CD4-positive, alpha-beta T cell (primary cell): ENCODE measurements around the gene ABHD14A. TPM values are rescaled to one million over a fixed set of nuclear protein-coding genes. Genes with fewer than 3 reads are reported as not detected.

Experiments
- ATAC-seq: fragments of 200-7000 bp; cut with Tn5 transposase; one replicate; pipeline ENCODE4 v1.10.0; 2022; ENCODE audit warnings: mild to moderate bottlenecking; ENCODE audit not compliant: poor library complexity
- CTCF ChIA-PET: fragments of 350-600 bp; sonication (Branson Sonifier 250); formaldehyde crosslinking; loops from one replicate; lab custom pipeline; 2021; ENCODE audit warnings: antibody characterized with exemption, inconsistent platforms; lab: Charles Lee
- POLR2A ChIA-PET: fragments of 350-600 bp; sonication (Branson Sonifier 250); formaldehyde crosslinking; loops from one replicate; lab custom pipeline; 2021; ENCODE audit warnings: antibody characterized with exemption, inconsistent platforms; lab: Charles Lee
- DNase-seq, 14 experiments: peaks; one replicate each; pipeline ENCODE4 v3.0.0-alpha.2; 2013 to 2020; ENCODE audit warnings: mixed read lengths in 2 of 14
- H3K27ac ChIP-seq, 2 donors: one replicate each; pipeline versions ENCODE4 v1.5.1 to v1.7.0; 2013; ENCODE audit warnings: low read length in 2 of 2, low read depth in 1 of 2, mild to moderate bottlenecking in 1 of 2
- H3K27me3 ChIP-seq, 2 experiments: 1 replicate in 1 of 2; 2 replicates in 1 of 2; pipeline versions ENCODE4 v1.6.1 to v1.7.0; 2013; ENCODE audit warnings: low read length in 2 of 2, control low read depth in 1 of 2, mild to moderate bottlenecking in 1 of 2, moderate library complexity in 1 of 2; ENCODE audit not compliant: insufficient read depth in 2 of 2, control insufficient read depth in 1 of 2
- H3K36me3 ChIP-seq: one replicate; pipeline ENCODE4 v1.6.1; 2013; ENCODE audit warnings: low read length, control low read depth; ENCODE audit not compliant: insufficient read depth
- H3K4me1 ChIP-seq: one replicate; pipeline ENCODE4 v1.6.1; 2013; ENCODE audit warnings: low read length, control low read depth; ENCODE audit not compliant: insufficient read depth
- H3K4me3 ChIP-seq: one replicate; pipeline ENCODE4 v1.5.1; 2013; ENCODE audit warnings: mild to moderate bottlenecking, low read length, moderate library complexity
- H3K9me3 ChIP-seq, 2 experiments: 1 replicate in 1 of 2; 2 replicates in 1 of 2; pipeline versions ENCODE4 v1.6.1 to v1.7.0; 2013; ENCODE audit warnings: low read length in 2 of 2, mild to moderate bottlenecking in 2 of 2, control low read depth in 1 of 2, moderate library complexity in 1 of 2; ENCODE audit not compliant: control insufficient read depth in 1 of 2, insufficient read depth in 1 of 2
- H3K27ac Mint-ChIP-seq: one replicate; pipeline ENCODE4 v1.8.0; 2020; ENCODE audit warnings: mixed read lengths
- H3K27me3 Mint-ChIP-seq: one replicate; pipeline ENCODE4 v1.8.0; 2021; ENCODE audit warnings: mixed read lengths
- H3K36me3 Mint-ChIP-seq: one replicate; pipeline ENCODE4 v1.8.0; 2021; ENCODE audit warnings: low read depth, mixed read lengths
- H3K4me1 Mint-ChIP-seq: one replicate; pipeline ENCODE4 v1.8.0; 2021; ENCODE audit warnings: low read depth, mixed read lengths
- H3K4me3 Mint-ChIP-seq: one replicate; pipeline ENCODE4 v1.8.0; 2020; ENCODE audit warnings: mild to moderate bottlenecking, mixed read lengths
- H3K9me3 Mint-ChIP-seq: one replicate; pipeline ENCODE4 v1.8.0; 2020; ENCODE audit warnings: mixed read lengths
- CTCF ChIP-seq: fragments of 200-600 bp; IDR thresholded peaks from one replicate; pipeline ENCODE4 v1.8.0; 2022; ENCODE audit warnings: antibody characterized with exemption, mild to moderate bottlenecking
- intact Hi-C, 2 experiments: fragments of 100-400 bp; cut with DNase I in 1 of 2; cut with micrococcal nuclease in 1 of 2; formaldehyde crosslinking; loops; one replicate each; pipeline versions ENCODE4 v1.15.1 to v1.9.0; 2023 to 2025; cut with DNase I, micrococcal nuclease
- total RNA-seq, 174 experiments: library from RNA in 2 of 174; stranded (reverse) in 2 of 174; gene quantifications; one replicate each; pipeline ENCODE4 v1.2.3 and lab custom pipeline; 2021 to 2026

ABHD14A gene
- total RNA-seq, 2 experiments from 2014 or later, result 9.5 to 10.6 TPM

GRCh38 chr3:52029053-52029452 is 54.2 kb downstream of the ABHD14A start:
- Mint-ChIP-seq H3K4me3 (no peak overlapping the region), H3K27me3 (no peaks in the 10 kb centered on the region), H3K9me3 (no peaks in the 10 kb centered on the region), H3K36me3 (no peaks in the 10 kb centered on the region), H3K4me1 (no peaks in the 10 kb centered on the region), H3K27ac (no peak overlapping the region)
- Histone ChIP-seq H3K9me3 (no peaks in the 10 kb centered on the region), H3K4me1 (peaks cover 4% of the 10 kb centered on the region), H3K36me3 (no peaks in the 10 kb centered on the region), H3K27me3 (no peaks in the 10 kb centered on the region), H3K27ac (no peak overlapping the region), H3K4me3 (no peak overlapping the region)
- intact Hi-C loops, result no loop called here
- no peak for DNase-seq
- ChIA-PET CTCF (no interaction called here), POLR2A (no interaction called here)
- no peak for TF ChIP-seq CTCF
- ATAC-seq, result no peak

- Mint-ChIP-seq H3K27ac (no peak overlapping the region), H3K9me3 (no peaks in the 10 kb centered on the region), H3K27me3 (no peaks in the 10 kb centered on the region), H3K4me1 (no peaks in the 10 kb centered on the region), H3K4me3 (no peak overlapping the region), H3K36me3 (no peaks in the 10 kb centered on the region)
- CTCF ChIA-PET, result no interaction called here
- Histone ChIP-seq H3K4me1 (peaks cover 4% of the 10 kb centered on the region), H3K4me3 (no peak overlapping the region), H3K9me3 (no peaks in the 10 kb centered on the region), H3K36me3 (no peaks in the 10 kb centered on the region), H3K27ac (no peak overlapping the region), H3K27me3 (no peaks in the 10 kb centered on the region)
- DNase-seq (no peak), ATAC-seq (no peak)
- intact Hi-C loops, result no loop called here
- TF ChIP-seq CTCF, result no peak
- POLR2A ChIA-PET, result no interaction called here
Measured at GRCh38 chr3:52029535-52029934, 54.7 kb downstream of the ABHD14A start.

Other genes with a start within 250 kb of the ABHD14A start
- gene IQCF6, start 195.8 kb upstream of the ABHD14A start, total RNA-seq, result not detected
- not detected for gene IQCF2, start 113.4 kb upstream of the ABHD14A start, total RNA-seq
- not detected for gene IQCF5, start 99.5 kb upstream of the ABHD14A start, total RNA-seq
- not detected for gene IQCF1, start 71.7 kb upstream of the ABHD14A start, total RNA-seq
- 1 to 10 TPM; 6.4 to 7.6 TPM for gene RRP9, start 33.2 kb upstream of the ABHD14A start, total RNA-seq
- 1 to 10 TPM; 5.8 to 6.4 TPM for gene PARP3, start 32.7 kb upstream of the ABHD14A start, total RNA-seq
- not detected for gene GPR62, start 19.7 kb upstream of the ABHD14A start, total RNA-seq
- 10 to 100 TPM; 14.7 to 16.8 TPM for gene PCBP4, start 7.6 kb upstream of the ABHD14A start, total RNA-seq
- gene ABHD14B, start 1.0 kb upstream of the ABHD14A start, total RNA-seq, result 10 to 100 TPM; 52.4 to 58.2 TPM
- 1 to 10 TPM; 4.9 TPM for gene ACY1, start 8.5 kb downstream of the ABHD14A start, total RNA-seq
- gene RPL29, start 20.8 kb downstream of the ABHD14A start, total RNA-seq, result 1,000 to 10,000 TPM; 1,843 to 1,901 TPM
- gene DUSP7, start 81.5 kb downstream of the ABHD14A start, total RNA-seq, result 1 to 10 TPM; 4.8 to 5.2 TPM
- under 1 TPM; 0.22 to 0.39 TPM for gene POC1A, start 179.4 kb downstream of the ABHD14A start, total RNA-seq
- 1 to 10 TPM; 6.0 to 7.0 TPM for gene ALAS1, start 223.1 kb downstream of the ABHD14A start, total RNA-seq